ENCODE measurements around the gene C4BPA.

The C4BPA gene

GRCh38 chr1:207103892-207104373, at the start of gene C4BPA:
Gene C4BPA (plus strand): TSS chr1:207104233. CDS start chr1:207113026, 8,793 bp downstream.
- DNase-seq (ENCODE audit: low read depth, low spot score), result no peak

GRCh38 chr1:207054491-207054890, 49.5 kb upstream of the C4BPA start:
- DNase-seq (ENCODE audit: low read depth, low spot score), result no peak

GRCh38 chr1:207055386-207056001, 48.5 kb upstream of the C4BPA start:
- DNase-seq (ENCODE audit: low read depth, low spot score), result no peak

DNA sequence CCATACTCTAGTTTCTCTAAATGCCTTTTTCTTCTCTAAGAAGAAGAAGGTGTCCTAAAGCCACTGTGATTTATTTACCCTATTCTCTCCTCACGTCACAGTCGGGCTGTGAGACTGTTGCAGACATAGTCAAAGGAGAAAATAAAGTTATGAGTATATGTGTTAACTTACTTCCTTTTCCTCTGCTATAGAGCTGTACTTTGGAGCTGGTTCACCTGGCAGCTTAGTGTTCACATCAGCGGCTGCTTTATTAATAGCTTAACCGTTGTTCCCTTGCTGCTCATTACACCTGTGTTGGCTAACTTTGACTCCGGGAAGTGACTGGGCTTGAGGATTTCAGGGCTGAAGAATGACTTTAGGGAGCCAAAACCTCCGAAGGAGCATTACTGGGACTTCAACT, 47.4 kb upstream of the C4BPA start:
- no peak for DNase-seq (ENCODE audit: low read depth, low spot score)

- no peak for DNase-seq (ENCODE audit: low read depth, low spot score)
Measured at GRCh38 chr1:207058252-207058651, 45.8 kb upstream of the C4BPA start.

- no peak for DNase-seq (ENCODE audit: low read depth, low spot score)
Measured at GRCh38 chr1:207058878-207059867, 44.9 kb upstream of the C4BPA start.

- no peak for DNase-seq (ENCODE audit: low read depth, low spot score)
Measured at GRCh38 chr1:207059881-207060280, 44.2 kb upstream of the C4BPA start.

DNA sequence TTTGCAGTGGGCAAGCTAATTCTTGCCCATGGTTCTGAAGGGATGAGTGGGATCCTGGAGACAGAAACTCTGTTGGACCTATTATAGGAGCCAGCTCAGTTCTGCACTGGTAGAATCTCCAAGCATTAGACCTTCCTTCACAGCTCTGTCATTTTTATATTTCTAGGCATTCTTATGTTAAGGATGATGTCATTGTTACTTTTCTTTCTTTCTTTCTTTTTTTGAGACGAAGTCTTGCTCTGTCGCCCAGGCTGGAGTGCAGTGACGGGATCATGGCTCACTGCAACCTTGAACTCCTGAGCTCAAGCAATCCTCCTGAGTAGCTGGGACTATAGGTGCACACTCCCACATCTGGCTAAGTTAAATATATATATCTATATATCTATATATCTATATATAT, 43.4 kb upstream of the C4BPA start:
- no peak for DNase-seq (ENCODE audit: low read depth, low spot score)

- DNase-seq (ENCODE audit: low read depth, low spot score), result no peak
Measured at GRCh38 chr1:207062058-207062457, 42.0 kb upstream of the C4BPA start.

DNA sequence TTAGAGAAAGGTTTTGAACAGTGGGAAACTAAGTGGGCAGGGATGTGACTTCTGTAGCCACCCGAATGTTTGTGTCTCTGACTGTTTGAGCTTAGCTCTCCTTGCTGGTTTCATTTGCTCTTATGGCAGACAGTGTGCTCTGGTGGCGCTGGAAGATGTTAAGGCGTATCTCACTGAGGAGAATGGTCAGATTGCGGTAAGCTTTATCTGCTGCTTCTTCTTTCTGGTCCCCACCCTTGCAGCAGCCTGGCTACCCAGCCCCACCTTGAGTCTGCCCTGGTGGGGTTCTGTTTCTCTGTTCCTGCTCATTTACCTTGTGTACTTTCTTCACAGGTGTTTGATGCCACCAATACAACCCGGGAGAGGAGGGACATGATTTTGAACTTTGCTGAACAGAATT, 41.0 kb upstream of the C4BPA start:
- DNase-seq (ENCODE audit: low read depth, low spot score), result no peak

DNA sequence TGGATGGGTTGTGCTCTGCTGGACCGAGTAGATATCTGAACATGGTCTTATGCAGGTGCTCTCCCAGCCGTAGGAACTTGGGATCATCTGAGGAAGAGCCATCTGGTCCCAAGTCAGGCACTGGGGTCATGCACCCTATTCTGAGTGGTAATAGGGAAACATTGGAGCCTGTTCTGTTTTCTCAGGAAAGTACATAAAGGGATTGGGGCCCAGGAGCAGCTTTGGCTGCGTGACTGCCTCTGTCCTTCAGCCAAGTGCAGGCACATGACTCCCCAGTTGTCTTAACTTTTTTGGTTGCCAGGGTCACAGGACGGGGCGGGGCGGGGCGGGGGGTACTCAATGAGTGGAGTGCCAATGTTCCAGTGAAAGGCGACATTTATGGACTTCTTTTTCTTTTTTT, 39.5 kb upstream of the C4BPA start:
- no peak for DNase-seq (ENCODE audit: low read depth, low spot score)

DNA sequence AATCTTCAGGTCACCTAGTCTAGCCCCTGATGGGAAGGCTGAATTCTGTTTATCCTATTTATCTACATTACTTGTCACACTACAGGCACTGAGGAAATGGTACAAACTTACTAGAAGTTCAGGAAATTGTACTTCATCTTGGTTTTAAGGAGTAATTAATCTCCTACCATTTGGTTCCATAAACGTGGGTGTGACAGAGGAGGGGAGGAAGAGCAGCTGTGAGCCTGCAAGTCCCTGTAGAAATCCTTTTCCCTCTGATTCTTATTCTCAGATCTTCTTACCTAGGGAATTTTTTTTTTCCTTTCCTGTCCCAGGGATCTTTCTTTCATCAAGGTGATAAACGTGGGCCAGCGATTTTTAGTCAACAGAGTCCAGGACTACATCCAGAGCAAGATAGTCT, 36.8 kb upstream of the C4BPA start:
- no peak for DNase-seq (ENCODE audit: low read depth, low spot score)

DNA sequence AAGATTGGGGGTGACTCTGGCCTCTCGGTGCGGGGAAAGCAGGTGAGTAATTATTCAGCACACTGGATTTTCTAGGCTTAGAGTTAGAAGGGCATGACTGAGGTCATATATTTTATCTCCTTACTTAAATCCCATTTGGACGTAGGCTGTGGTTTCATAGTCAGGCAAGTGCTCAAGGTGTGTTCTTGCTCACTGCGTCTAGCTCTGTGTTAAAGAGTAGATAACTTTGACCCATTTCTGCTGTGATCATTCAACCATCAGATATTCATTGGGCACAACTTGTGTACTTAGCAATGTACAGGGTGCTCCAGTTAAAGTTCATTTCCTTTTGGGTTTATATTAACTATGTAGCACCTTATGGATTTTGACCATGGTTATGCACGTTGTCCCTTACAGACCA, 36.4 kb upstream of the C4BPA start:
- no peak for DNase-seq (ENCODE audit: low read depth, low spot score)

DNA sequence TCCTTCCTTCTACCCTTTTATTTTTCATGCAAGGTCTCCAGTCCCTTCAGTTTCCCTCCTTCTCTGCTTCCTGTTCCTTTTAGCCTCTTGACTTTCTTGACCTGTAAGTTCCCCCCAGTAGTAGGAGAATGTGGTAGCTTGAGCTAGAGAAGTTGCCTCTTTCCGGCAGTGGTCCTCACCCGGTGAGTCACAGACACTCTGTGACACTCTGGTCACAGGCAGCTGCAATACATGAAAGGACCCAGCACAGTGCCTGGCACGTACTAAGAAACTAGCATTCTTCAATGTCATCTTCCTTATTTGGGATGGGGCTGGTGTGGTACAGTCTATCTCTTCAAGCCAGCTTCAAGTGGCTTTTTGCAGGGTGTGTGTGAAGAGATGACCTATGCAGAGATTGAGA, 35.0 kb upstream of the C4BPA start:
- no peak for DNase-seq (ENCODE audit: low read depth, low spot score)

DNA sequence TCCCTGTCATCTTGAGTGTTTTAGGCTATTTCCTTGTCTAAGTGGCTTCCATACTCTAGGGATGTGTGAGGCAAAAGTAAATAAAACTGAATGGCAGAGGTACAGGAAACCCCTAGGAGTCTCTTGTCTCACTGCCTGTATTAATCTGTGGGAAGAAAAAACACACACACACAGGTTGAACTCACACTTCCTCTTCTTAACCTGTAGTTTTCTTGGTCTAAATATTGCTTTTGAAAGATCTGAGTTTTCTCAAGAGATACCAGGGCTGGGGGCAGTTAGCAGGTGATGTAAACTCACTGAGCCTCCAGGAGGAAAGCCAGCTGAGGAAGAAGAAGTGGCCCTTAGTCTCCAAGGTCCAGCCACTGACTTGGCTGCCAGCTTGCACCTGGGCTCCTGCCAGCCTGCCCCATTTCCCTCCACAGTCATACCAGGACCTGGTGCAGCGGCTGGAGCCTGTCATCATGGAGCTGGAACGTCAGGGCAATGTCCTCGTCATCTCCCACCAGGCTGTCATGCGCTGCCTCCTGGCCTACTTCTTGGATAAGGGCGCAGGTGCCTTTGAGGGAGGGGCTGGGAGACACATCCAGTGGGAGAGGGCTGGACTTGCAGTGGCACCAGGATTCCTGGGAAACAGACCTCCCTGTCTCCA, 34.1 kb upstream of the C4BPA start:
- DNase-seq (ENCODE audit: low read depth, low spot score), result no peak

DNA sequence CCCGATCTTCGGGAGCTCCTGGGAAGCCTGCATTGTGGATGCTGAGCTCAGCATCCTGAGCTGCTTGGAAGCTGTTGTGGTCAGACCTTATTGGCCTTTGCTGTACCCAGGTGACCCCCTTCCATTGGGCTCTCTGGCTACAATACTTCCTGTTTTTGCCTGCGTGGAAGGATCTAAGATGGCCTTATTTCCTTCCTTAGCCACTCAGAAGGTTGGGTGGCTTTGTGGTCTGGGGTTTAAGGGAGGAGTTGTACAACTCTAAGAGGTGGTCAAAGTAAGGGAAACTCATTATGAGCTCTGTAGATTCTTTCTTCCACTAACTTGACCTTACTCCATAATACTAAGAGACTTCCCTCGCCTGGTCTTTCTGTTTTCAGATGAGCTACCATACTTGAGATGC, 33.2 kb upstream of the C4BPA start:
- DNase-seq (ENCODE audit: low read depth, low spot score), result no peak

- no peak for DNase-seq (ENCODE audit: low read depth, low spot score)
Measured at GRCh38 chr1:207071426-207071825, 32.6 kb upstream of the C4BPA start.

- no peak for DNase-seq (ENCODE audit: low read depth, low spot score)
Measured at GRCh38 chr1:207072233-207072632, 31.8 kb upstream of the C4BPA start.

GRCh38 chr1:207073906-207074820, 29.9 kb upstream of the C4BPA start:
- DNase-seq (ENCODE audit: low read depth, low spot score), result no peak

DNA sequence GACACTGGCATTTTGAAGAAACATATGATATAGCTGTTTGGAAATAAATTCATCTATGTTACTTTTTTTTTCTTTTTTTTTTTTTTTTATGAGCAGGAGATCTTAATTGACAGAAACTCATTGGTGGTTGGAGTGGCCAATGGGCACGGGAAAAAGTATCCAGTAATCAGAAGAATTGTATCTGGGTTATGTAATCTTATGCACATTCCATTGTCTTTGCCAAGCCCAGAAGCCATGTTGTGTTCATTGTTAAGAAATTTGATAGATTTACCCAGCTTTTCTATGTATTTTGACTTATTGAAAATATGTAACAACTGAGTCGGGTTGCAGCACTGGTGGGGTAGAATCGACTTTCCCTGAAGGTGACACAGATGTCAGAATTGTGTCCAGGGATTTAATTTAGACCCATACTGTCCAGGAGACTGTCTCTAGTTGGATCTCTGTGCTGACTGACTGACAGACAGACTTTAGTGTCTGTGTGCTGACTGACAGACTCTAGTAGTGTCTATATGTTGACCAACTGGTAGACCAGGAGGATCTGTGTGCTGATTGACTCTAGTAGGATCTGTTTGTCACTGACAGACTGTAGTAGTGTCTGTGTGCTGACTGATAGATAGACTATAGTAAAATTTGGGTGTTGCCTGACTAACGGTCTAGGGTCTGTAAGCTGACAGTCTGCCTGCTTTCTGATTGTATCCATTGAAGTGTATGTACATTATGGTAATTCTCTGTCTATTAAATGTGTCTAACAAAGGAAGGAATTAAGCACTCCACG, 27.7 kb upstream of the C4BPA start:
- DNase-seq (ENCODE audit: low read depth, low spot score), result no peak

DNA sequence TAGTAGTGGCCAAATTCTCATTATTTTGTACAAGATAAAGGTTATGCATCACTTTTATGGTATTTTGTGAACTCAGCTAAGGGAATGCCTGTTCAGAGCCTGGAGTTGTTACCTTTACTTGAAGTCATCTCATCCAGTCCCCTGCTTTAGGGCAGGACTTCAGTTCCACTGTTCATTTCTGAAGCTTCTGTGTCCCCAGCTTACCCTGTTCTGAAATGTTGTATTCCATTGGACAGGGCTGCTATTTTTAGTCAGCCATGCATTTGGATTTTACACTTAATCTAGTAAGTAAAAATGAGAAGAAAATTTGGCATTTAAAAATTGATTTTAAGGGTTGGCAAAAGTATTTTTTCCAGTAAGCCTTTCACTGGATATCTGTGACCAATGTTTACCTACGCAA, 27.0 kb upstream of the C4BPA start:
- DNase-seq (ENCODE audit: low read depth, low spot score), result no peak
